GM19193 (cell line): ENCODE results near the gene TFF3.

Source experiments
- POLR2A ChIP-seq: IDR thresholded peaks from 4 replicates; pipeline ENCODE4 v1.6.1; 2011; ENCODE audit not compliant: insufficient read depth, insufficient read length; ENCODE audit errors: extremely low read depth

TFF3 gene

GRCh38 chr21:42306366-42307035 is 8.7 kb downstream of the TFF3 start:
- TF ChIP-seq POLR2A, result no peak

DNA sequence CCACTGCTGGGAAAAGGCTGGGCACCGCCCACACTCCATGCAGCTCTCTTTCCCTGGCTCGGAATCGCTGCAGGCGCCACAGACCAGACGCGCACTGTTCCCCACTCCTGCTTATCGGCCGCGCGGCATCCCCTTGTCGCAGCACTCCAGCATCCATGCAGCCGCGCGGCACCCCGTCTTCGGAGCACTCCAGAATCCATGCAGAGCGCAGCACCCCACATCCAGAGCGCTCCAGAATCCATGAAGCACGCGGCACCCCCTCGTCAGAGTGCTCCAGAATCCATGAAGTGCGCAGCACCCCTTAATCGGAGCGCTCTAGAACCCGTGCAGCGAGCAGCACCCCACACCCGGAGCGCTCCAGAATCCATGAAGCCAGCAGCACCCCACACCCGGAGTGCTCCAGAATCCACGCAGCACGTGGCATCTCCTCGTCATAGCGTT is 9.5 kb downstream of the TFF3 start:
- no peak for TF ChIP-seq POLR2A

DNA sequence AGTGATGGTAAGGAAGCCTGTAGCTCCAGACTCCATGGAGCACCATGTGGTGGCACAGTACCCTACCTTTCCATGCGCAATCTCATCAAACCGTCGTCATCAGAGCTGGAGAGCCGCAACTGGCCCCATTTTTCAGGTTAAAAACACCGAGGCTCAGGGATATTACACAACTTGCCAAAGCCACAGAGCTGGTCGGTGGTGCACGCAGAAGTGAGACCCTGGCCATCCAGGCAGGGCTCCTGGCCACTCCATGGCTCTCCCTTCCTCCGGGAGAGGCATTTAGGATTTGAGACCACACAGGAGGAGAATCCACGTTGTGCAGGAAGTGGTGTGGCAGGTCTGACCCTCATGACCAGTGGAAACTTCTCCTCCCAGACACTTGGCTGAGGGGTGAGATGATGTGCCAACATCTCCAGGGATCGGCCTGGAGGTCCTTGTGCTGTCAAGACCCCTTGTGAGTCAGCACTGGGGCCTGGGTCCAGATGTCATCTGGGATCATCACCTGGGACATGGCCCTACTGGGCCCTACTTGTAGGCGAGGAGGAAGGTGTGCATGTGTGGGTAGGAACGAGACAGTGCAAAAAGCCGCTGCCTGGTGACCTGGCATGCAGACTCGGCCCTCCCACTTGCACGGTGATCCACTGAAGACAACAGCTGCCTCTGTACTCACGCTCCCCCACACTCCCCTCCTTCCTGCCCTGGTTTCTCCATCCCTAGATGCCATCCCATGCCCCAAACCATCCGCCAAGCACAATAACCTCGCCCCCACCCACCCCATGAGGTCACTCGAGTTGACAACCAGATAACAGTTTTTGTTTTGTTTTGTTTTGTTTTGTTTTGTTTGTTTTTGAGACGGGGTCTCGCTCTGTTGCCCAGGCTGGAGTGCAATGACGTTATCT is 10.4 kb downstream of the TFF3 start:
- no peak for TF ChIP-seq POLR2A

DNA sequence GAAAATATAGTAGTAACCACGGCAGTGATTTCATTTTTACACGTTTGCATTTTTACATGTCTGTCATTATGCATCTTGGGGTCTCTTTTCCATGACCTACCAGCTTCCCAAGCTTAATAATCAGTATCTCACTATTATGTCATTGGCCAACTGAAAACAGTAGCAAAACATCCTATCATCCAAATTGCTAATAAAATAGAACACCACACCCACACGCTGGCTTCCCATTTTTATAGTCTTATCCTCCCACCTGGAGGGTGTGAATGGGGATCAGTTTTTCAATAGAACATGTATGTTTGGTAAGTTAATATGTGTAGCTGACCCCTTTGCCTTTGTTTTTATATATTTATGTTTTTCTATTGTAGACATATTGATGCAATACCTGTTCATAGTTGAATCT is 11.8 kb downstream of the TFF3 start:
- TF ChIP-seq POLR2A, result no peak

DNA sequence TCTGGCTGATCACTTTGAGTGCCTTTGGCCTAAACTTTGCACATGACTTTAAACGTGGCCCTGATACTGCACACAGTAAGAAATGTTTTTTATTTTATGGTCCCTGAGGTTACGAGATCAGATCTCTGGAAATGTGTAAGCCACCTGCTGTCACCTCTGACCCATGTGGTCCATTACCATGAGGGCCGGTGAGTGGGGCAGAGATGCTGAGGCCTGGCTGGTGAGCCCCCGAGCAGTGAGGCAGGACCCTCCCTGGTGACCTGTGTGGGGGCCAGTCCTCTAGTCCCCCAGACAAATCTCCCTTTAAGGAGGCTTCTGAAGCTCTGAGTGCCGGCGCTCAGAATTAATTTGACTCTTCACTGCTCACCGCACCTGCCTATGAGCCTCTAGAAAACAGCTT is 12.4 kb downstream of the TFF3 start:
- no peak for TF ChIP-seq POLR2A

GRCh38 chr21:42302076-42302650 is 13.0 kb downstream of the TFF3 start:
- no peak for TF ChIP-seq POLR2A

- no peak for TF ChIP-seq POLR2A
These were observed 13.7 kb downstream of the TFF3 start for GRCh38 chr21:42301371-42302075.

GRCh38 chr21:42300956-42301355 is 14.3 kb downstream of the TFF3 start:
- no peak for TF ChIP-seq POLR2A

- no peak for TF ChIP-seq POLR2A
These were observed 15.1 kb downstream of the TFF3 start for GRCh38 chr21:42300045-42300583.

DNA sequence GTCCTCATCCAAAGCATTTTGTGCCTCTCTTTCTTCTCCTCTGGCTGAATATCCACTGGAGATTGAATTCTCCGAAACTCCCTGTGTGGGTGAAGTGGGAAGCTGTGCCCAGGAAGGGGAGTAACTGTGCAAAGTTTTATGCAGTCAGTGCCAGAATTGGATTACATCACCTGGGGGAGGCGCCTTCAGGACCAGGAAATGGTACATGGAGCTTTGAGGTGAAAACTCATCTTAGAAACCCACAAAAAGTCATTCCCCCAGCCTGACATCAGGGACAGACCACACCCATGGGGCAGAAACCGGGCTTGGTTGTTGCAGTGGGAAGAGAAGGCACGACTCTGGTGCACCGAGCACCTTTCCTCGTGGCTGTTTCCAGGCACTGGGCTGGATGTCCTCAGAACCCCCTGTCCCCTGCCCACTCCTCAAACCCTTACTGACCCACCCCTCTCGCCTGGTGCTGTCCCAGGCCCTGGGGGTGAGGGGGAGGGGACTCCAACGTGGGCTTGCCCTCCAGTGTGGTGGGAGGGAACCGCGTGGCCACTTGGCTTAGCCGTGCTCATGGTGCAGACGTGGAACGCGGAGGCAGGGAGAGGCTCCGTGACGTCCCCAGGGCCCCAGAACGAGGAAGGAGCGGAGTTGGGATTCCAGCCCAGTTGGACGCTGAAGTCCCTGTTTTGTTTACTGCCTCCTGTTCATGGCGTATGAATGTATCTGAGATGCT is 15.7 kb downstream of the TFF3 start:
- TF ChIP-seq POLR2A, result no peak

GRCh38 chr21:42298657-42299056 is 16.6 kb downstream of the TFF3 start:
- TF ChIP-seq POLR2A, result no peak

GRCh38 chr21:42298237-42298636 is 17.0 kb downstream of the TFF3 start:
- no peak for TF ChIP-seq POLR2A

DNA sequence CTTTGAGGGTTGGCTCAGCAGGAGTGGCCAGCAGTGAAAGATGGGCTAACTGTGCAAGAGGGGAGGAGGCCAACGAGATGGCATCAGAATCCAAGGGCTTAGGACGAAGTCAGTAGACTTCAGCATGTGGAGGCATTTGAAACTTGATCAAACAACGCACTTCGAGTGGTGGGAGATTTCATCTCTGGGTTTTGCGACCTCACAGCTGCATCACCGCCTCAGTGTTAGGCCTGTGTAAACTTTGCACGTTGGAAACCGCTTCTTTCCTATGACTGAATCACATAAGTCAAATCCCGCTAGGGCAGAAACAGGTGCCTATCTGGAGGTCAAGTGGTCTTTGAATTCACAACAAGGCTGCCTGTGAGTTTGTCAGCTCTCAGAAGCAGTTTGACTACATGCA is 17.8 kb downstream of the TFF3 start:
- TF ChIP-seq POLR2A, result no peak

DNA sequence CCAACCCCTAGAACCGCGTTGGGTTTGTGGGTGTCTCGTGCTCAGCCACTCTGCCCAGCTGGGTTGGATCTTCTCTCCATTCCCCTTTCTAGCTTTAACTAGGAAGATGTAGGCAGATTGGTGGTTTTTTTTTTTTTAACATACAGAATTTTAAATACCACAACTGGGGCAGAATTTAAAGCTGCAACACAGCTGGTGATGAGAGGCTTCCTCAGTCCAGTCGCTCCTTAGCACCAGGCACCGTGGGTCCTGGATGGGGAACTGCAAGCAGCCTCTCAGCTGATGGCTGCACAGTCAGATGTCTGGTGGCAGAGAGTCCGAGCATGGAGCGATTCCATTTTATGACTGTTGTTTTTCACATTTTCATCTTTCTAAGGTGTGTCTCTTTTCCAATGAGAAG is 18.7 kb downstream of the TFF3 start:
- no peak for TF ChIP-seq POLR2A
